Activated T-helper 2 cell treated with anti-CD3 and anti-CD28 coated beads, Interferon-gamma antibody, Interleukin-2, Interleukin-4, amounts not matched to agents 10 μg/mL and 5 μg/mL and 100 μg/mL, durations not matched to agents 14 hours and 24 hours and 36 hours (primary cell): ENCODE data around the gene NEK4. TPM values are rescaled to one million over a fixed set of nuclear protein-coding genes. Genes with fewer than 3 reads are reported as not detected.

Source experiments
- DNase-seq: peaks from one replicate; pipeline ENCODE4 v3.0.0; 2021; ENCODE audit warnings: low spot score
- H3K27ac Mint-ChIP-seq: one replicate; pipeline ENCODE4 v1.8.0; 2021; ENCODE audit warnings: mixed read lengths
- H3K27me3 Mint-ChIP-seq: one replicate; pipeline ENCODE4 v1.8.0; 2021; ENCODE audit warnings: low read depth, mixed read lengths
- H3K36me3 Mint-ChIP-seq: one replicate; pipeline ENCODE4 v1.8.0; 2021; ENCODE audit warnings: low read depth, mixed read lengths
- H3K4me1 Mint-ChIP-seq: one replicate; pipeline ENCODE4 v1.8.0; 2021; ENCODE audit warnings: low read depth, mixed read lengths
- H3K4me3 Mint-ChIP-seq: one replicate; pipeline ENCODE4 v1.8.0; 2021; ENCODE audit warnings: low read depth, mild to moderate bottlenecking, moderate library complexity, mixed read lengths
- H3K9me3 Mint-ChIP-seq: one replicate; pipeline ENCODE4 v1.8.0; 2021; ENCODE audit warnings: mixed read lengths
- intact Hi-C: fragments of 100-400 bp; cut with micrococcal nuclease; formaldehyde crosslinking; loops from one replicate; pipeline ENCODE4 v1.15.1; 2023
- total RNA-seq: library from RNA; stranded (reverse); gene quantifications from 2 replicates; pipeline ENCODE4 v1.2.3, GENCODE V29; 2022

Gene NEK4
- total RNA-seq, 1 donor from 2014 or later = 26.7 TPM

- Mint-ChIP-seq H3K27me3 (no peaks in the 10 kb centered on the region), H3K27ac (peak overlapping the region; percentile 96), H3K36me3 (peaks cover 11% of the 10 kb centered on the region), H3K4me3 (peak overlapping the region; percentile 92), H3K9me3 (no peaks in the 10 kb centered on the region), H3K4me1 (peaks cover 18% of the 10 kb centered on the region)
- intact Hi-C loops = no loop called here
- no peak for DNase-seq
Observed at GRCh38 chr3:52771702-52772101, 962 bp upstream of the NEK4 start.

- Mint-ChIP-seq H3K27ac (peak overlapping the region; percentile 96), H3K4me1 (peaks cover 18% of the 10 kb centered on the region), H3K9me3 (no peaks in the 10 kb centered on the region), H3K36me3 (peaks cover 11% of the 10 kb centered on the region), H3K4me3 (peak overlapping the region; percentile 92), H3K27me3 (no peaks in the 10 kb centered on the region)
- DNase-seq = no peak
- intact Hi-C loops = no loop called here
Observed at GRCh38 chr3:52771334-52771681, 568 bp upstream of the NEK4 start.

GRCh38 chr3:52769786-52770455 is 819 bp downstream of the NEK4 start:
- Mint-ChIP-seq H3K27me3 (no peaks in the 10 kb centered on the region), H3K36me3 (peaks cover 24% of the 10 kb centered on the region), H3K4me1 (peaks cover 18% of the 10 kb centered on the region), H3K9me3 (no peaks in the 10 kb centered on the region), H3K27ac (peak overlapping the region; percentile 81), H3K4me3 (peak overlapping the region; percentile 92)
- intact Hi-C loops = no loop called here
- DNase-seq = no peak

GRCh38 chr3:52763466-52763865 is 7.3 kb downstream of the NEK4 start:
- H3K4me3 Mint-ChIP-seq = no peak overlapping the region
- H3K4me1 Mint-ChIP-seq = no peaks in the 10 kb centered on the region
- intact Hi-C loops = no loop called here
- DNase-seq = no peak
- no peaks in the 10 kb centered on the region for H3K27me3 Mint-ChIP-seq
- peaks cover 60% of the 10 kb centered on the region for H3K36me3 Mint-ChIP-seq
- H3K9me3 Mint-ChIP-seq = no peaks in the 10 kb centered on the region
- no peak overlapping the region for H3K27ac Mint-ChIP-seq

- Mint-ChIP-seq H3K4me3 (no peak overlapping the region), H3K36me3 (peaks cover 47% of the 10 kb centered on the region), H3K27ac (no peak overlapping the region), H3K27me3 (no peaks in the 10 kb centered on the region), H3K4me1 (no peaks in the 10 kb centered on the region), H3K9me3 (no peaks in the 10 kb centered on the region)
- DNase-seq = no peak
- intact Hi-C loops = no loop called here
Observed at GRCh38 chr3:52756141-52756540, 14.6 kb downstream of the NEK4 start.

- intact Hi-C loops = no loop called here
- H3K36me3 Mint-ChIP-seq = peaks cover 49% of the 10 kb centered on the region
- no peak overlapping the region for H3K27ac Mint-ChIP-seq
- DNase-seq = no peak
- H3K4me1 Mint-ChIP-seq = no peaks in the 10 kb centered on the region
- no peaks in the 10 kb centered on the region for H3K27me3 Mint-ChIP-seq
- H3K9me3 Mint-ChIP-seq = no peaks in the 10 kb centered on the region
- H3K4me3 Mint-ChIP-seq = no peak overlapping the region
Observed at GRCh38 chr3:52754373-52754772, 16.4 kb downstream of the NEK4 start.

- Mint-ChIP-seq H3K9me3 (no peaks in the 10 kb centered on the region), H3K27me3 (no peaks in the 10 kb centered on the region), H3K36me3 (peaks cover 48% of the 10 kb centered on the region), H3K4me1 (no peaks in the 10 kb centered on the region), H3K4me3 (no peak overlapping the region), H3K27ac (no peak overlapping the region)
- intact Hi-C loops = no loop called here
- no peak for DNase-seq
Observed at GRCh38 chr3:52752045-52752660, 18.6 kb downstream of the NEK4 start.

- Mint-ChIP-seq H3K27ac (no peak overlapping the region), H3K4me3 (no peak overlapping the region), H3K9me3 (no peaks in the 10 kb centered on the region), H3K4me1 (no peaks in the 10 kb centered on the region), H3K36me3 (peaks cover 53% of the 10 kb centered on the region), H3K27me3 (no peaks in the 10 kb centered on the region)
- no peak for DNase-seq
- intact Hi-C loops = no loop called here
Observed at GRCh38 chr3:52743721-52744120, 27.0 kb downstream of the NEK4 start.

GRCh38 chr3:52743152-52743551 is 27.6 kb downstream of the NEK4 start:
- DNase-seq = no peak
- no peaks in the 10 kb centered on the region for H3K9me3 Mint-ChIP-seq
- no peak overlapping the region for H3K4me3 Mint-ChIP-seq
- H3K4me1 Mint-ChIP-seq = no peaks in the 10 kb centered on the region
- intact Hi-C loops = no loop called here
- peaks cover 48% of the 10 kb centered on the region for H3K36me3 Mint-ChIP-seq
- H3K27me3 Mint-ChIP-seq = no peaks in the 10 kb centered on the region
- H3K27ac Mint-ChIP-seq = no peak overlapping the region

- H3K4me1 Mint-ChIP-seq = no peaks in the 10 kb centered on the region
- no peak for DNase-seq
- intact Hi-C loops = loop anchor here (1.0 kb wide), 1 partner anchor 330 kb away; no protein-coding TSS in a partner anchor
- no peak overlapping the region for H3K27ac Mint-ChIP-seq
- no peak overlapping the region for H3K4me3 Mint-ChIP-seq
- peaks cover 48% of the 10 kb centered on the region for H3K36me3 Mint-ChIP-seq
- no peaks in the 10 kb centered on the region for H3K9me3 Mint-ChIP-seq
- H3K27me3 Mint-ChIP-seq = no peaks in the 10 kb centered on the region
Observed at GRCh38 chr3:52742418-52743041, 28.2 kb downstream of the NEK4 start.

GRCh38 chr3:52739730-52740129 is 31.0 kb downstream of the NEK4 start:
- peaks cover 49% of the 10 kb centered on the region for H3K36me3 Mint-ChIP-seq
- H3K4me3 Mint-ChIP-seq = no peak overlapping the region
- no peak for DNase-seq
- H3K9me3 Mint-ChIP-seq = peaks cover 5% of the 10 kb centered on the region
- no peaks in the 10 kb centered on the region for H3K27me3 Mint-ChIP-seq
- no peak overlapping the region for H3K27ac Mint-ChIP-seq
- no peaks in the 10 kb centered on the region for H3K4me1 Mint-ChIP-seq
- intact Hi-C loops = no loop called here

- Mint-ChIP-seq H3K27me3 (no peaks in the 10 kb centered on the region), H3K9me3 (peaks cover 55% of the 10 kb centered on the region), H3K4me1 (peaks cover 10% of the 10 kb centered on the region), H3K36me3 (peaks cover 76% of the 10 kb centered on the region), H3K4me3 (no peak overlapping the region), H3K27ac (no peak overlapping the region)
- intact Hi-C loops = no loop called here
- no peak for DNase-seq
Observed at GRCh38 chr3:52733256-52733891, 37.4 kb downstream of the NEK4 start.

GRCh38 chr3:52731590-52731989 is 39.1 kb downstream of the NEK4 start:
- H3K27ac Mint-ChIP-seq = no peak overlapping the region
- peaks cover 10% of the 10 kb centered on the region for H3K4me1 Mint-ChIP-seq
- peaks cover 62% of the 10 kb centered on the region for H3K9me3 Mint-ChIP-seq
- intact Hi-C loops = no loop called here
- H3K36me3 Mint-ChIP-seq = peaks cover 86% of the 10 kb centered on the region
- no peak overlapping the region for H3K4me3 Mint-ChIP-seq
- no peaks in the 10 kb centered on the region for H3K27me3 Mint-ChIP-seq
- DNase-seq = no peak
